ENCODE measurements around the gene METTL16. TPM values are rescaled to one million over a fixed set of nuclear protein-coding genes. Genes with fewer than 3 reads are reported as not detected.
A peak's percentile ranks its signal among the peaks of the same experiment; 100 is the strongest.
"Not testable (repeated sequence)": the region's sequence is repeated elsewhere in the genome, so short reads cannot be mapped to it uniquely, and the experiment has no call there.

METTL16 gene
- total RNA-seq, 1 donor from 2014 or later = 20.8 TPM

DNA sequence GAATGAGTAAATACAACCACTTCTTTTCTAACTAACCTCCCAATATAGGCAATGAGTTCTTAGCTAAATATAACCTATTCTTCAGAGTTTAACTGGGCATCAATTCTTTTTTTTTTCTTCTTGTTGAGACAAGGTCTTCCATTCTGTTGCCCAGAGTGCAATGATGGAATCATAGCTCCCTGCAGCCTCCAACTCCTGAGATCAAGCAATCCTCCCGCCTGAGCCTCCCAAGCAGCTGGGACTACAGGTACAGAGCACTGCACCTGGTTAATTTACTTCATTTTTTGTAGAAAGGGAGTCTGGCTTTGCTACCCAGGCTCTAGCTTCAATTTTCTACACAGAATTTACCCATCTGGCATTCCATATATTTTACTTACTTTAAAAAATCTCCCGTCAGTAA lies 1.1 kb downstream of the METTL16 start:
- Histone ChIP-seq H3K27ac (replicated peaks) (peak overlapping the region; percentile 84), H3K27me3 (ENCODE audit: low read depth) (no peaks in the 10 kb centered on the region), H3K4me3 (peak overlapping the region; percentile 81), H3K36me3 (no peaks in the 10 kb centered on the region), H3K4me1 (peaks cover 47% of the 10 kb centered on the region), H3K9me3 (replicated peaks) (no peaks in the 10 kb centered on the region)
- DNase-seq = no peak
- TF ChIP-seq, protein P1, sequence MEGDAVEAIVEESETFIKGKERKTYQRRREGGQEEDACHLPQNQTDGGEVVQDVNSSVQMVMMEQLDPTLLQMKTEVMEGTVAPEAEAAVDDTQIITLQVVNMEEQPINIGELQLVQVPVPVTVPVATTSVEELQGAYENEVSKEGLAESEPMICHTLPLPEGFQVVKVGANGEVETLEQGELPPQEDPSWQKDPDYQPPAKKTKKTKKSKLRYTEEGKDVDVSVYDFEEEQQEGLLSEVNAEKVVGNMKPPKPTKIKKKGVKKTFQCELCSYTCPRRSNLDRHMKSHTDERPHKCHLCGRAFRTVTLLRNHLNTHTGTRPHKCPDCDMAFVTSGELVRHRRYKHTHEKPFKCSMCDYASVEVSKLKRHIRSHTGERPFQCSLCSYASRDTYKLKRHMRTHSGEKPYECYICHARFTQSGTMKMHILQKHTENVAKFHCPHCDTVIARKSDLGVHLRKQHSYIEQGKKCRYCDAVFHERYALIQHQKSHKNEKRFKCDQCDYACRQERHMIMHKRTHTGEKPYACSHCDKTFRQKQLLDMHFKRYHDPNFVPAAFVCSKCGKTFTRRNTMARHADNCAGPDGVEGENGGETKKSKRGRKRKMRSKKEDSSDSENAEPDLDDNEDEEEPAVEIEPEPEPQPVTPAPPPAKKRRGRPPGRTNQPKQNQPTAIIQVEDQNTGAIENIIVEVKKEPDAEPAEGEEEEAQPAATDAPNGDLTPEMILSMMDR (IDR thresholded peaks at IDR 0.05; ENCODE audit: borderline replicate concordance) = no peak
- intact Hi-C loops (cut with micrococcal nuclease) = no loop called here

- Histone ChIP-seq H3K9me3 (replicated peaks) (no peaks in the 10 kb centered on the region), H3K4me3 (no peak overlapping the region), H3K4me1 (peaks cover 47% of the 10 kb centered on the region), H3K27ac (replicated peaks) (no peak overlapping the region), H3K36me3 (no peaks in the 10 kb centered on the region), H3K27me3 (ENCODE audit: low read depth) (no peaks in the 10 kb centered on the region)
- no peak for DNase-seq
- TF ChIP-seq, protein P1 (IDR thresholded peaks at IDR 0.05; ENCODE audit: borderline replicate concordance) = no peak
- intact Hi-C loops (cut with micrococcal nuclease) = no loop called here
These were observed 3.7 kb downstream of the METTL16 start for GRCh38 chr17:2508035-2508434.

DNA sequence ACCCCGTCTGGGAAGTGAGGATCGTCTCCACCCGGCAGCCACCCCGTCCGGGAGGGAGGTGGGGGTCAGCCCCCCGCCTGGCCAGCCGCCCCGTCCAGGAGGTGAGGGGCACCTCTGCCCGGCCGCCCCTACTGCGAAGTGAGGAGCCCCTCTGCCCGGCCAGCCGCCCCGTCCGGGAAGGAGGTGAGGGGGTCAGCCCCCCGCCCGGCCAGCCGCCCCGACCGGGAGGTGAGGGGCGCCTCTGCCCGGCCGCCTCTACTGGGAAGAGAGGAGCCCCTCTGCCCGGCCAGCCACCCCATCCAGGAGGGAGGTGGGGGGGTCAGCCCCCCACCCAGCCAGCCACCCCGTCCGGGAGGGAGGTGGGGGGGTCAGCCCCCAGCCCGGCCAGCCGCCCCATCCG lies 4.7 kb downstream of the METTL16 start:
- H3K27me3 ChIP-seq (ENCODE audit: low read depth); H3K27ac ChIP-seq (replicated peaks); intact Hi-C loops (cut with micrococcal nuclease); DNase-seq; H3K4me3 ChIP-seq; H3K9me3 ChIP-seq (replicated peaks); H3K36me3 ChIP-seq: not testable (repeated sequence)
- H3K4me1 ChIP-seq = peaks cover 39% of the 10 kb centered on the region

- no peak overlapping the region for H3K27ac ChIP-seq (replicated peaks)
- H3K36me3 ChIP-seq = peaks cover 30% of the 10 kb centered on the region
- TF ChIP-seq, protein P1 (IDR thresholded peaks at IDR 0.05; ENCODE audit: borderline replicate concordance) = no peak
- H3K27me3 ChIP-seq (ENCODE audit: low read depth) = no peaks in the 10 kb centered on the region
- H3K4me1 ChIP-seq = peaks cover 12% of the 10 kb centered on the region
- H3K4me3 ChIP-seq = no peak overlapping the region
- DNase-seq = no peak
- intact Hi-C loops (cut with micrococcal nuclease) = no loop called here
- no peaks in the 10 kb centered on the region for H3K9me3 ChIP-seq (replicated peaks)
These were observed 8.1 kb downstream of the METTL16 start for GRCh38 chr17:2503627-2504026.

GRCh38 chr17:2502871-2503580 lies 8.7 kb downstream of the METTL16 start:
- Histone ChIP-seq H3K27me3 (ENCODE audit: low read depth) (no peaks in the 10 kb centered on the region), H3K4me1 (peaks cover 6% of the 10 kb centered on the region), H3K4me3 (no peak overlapping the region), H3K36me3 (peaks cover 35% of the 10 kb centered on the region), H3K27ac (replicated peaks) (no peak overlapping the region), H3K9me3 (replicated peaks) (no peaks in the 10 kb centered on the region)
- intact Hi-C loops (cut with micrococcal nuclease) = no loop called here
- no peak for DNase-seq
- TF ChIP-seq, protein P1 (IDR thresholded peaks at IDR 0.05; ENCODE audit: borderline replicate concordance) = no peak

GRCh38 chr17:2500446-2500845 lies 11.2 kb downstream of the METTL16 start:
- peaks cover 40% of the 10 kb centered on the region for H3K36me3 ChIP-seq
- DNase-seq = no peak

DNA sequence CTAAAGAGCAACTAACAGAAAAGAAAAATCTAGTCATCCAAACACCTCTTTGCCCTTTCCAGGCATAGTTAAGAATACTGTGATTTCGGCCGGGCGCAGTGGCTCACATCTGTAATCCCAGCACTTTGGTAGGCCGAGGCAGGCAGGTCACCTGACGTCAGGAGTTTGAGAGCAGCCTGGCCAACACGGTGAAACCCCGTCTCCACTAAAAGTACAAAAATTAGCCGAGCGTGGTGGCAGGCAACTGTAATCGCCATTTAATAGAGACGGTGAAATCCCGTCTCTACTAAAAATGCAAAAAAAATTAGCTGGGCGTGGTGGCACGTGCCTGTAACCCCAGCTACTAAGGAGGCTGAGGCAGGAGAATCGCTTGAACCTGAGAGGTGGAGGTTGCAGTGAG lies 22.4 kb downstream of the METTL16 start:
- H3K9me3 ChIP-seq (replicated peaks); H3K27me3 ChIP-seq (ENCODE audit: low read depth); H3K4me3 ChIP-seq; DNase-seq; intact Hi-C loops (cut with micrococcal nuclease); H3K36me3 ChIP-seq; H3K27ac ChIP-seq (replicated peaks): not testable (repeated sequence)
- peaks cover 50% of the 10 kb centered on the region for H3K4me1 ChIP-seq

More at GRCh38 chr17:2500446-2500845, 11.2 kb downstream of the METTL16 start:
- Histone ChIP-seq H3K27me3 (ENCODE audit: low read depth) (no peaks in the 10 kb centered on the region), H3K4me1 (peaks cover 4% of the 10 kb centered on the region), H3K27ac (replicated peaks) (no peak overlapping the region), H3K9me3 (replicated peaks) (no peaks in the 10 kb centered on the region), H3K4me3 (no peak overlapping the region)
- TF ChIP-seq, protein P1 (IDR thresholded peaks at IDR 0.05; ENCODE audit: borderline replicate concordance) = no peak
- intact Hi-C loops (cut with micrococcal nuclease) = no loop called here

Data from left ventricle myocardium inferior (tissue), 1 donor.